ENCODE data around the gene DENND6A.

Gene DENND6A

GRCh38 chr3:57583544-57583943 is 109.3 kb downstream of the DENND6A start:
- TF ChIP-seq CTCF (IDR thresholded peaks at IDR 0.05): no peak
- H3K4me3 ChIP-seq (ENCODE audit: low read depth, low read length): no peak overlapping the region
- H3K36me3 ChIP-seq (ENCODE audit: control insufficient read depth, insufficient read depth, low read length): no peaks in the 10 kb centered on the region
- no peaks in the 10 kb centered on the region for H3K9me3 ChIP-seq (ENCODE audit: control insufficient read depth, low read length)
- H3K79me2 ChIP-seq: peaks cover 63% of the 10 kb centered on the region
- no peak overlapping the region for H3K27ac ChIP-seq
- no peak overlapping the region for H2AFZ ChIP-seq
- peaks cover 5% of the 10 kb centered on the region for H3K4me1 ChIP-seq
- H3K4me2 ChIP-seq (ENCODE audit: low read length): no peak overlapping the region
- H3K9ac ChIP-seq: no peak overlapping the region
- H3K27me3 ChIP-seq (ENCODE audit: control insufficient read depth, insufficient read depth, low read length): no peaks in the 10 kb centered on the region

GRCh38 chr3:57582474-57583168 is 110.3 kb downstream of the DENND6A start:
- no peaks in the 10 kb centered on the region for H3K36me3 ChIP-seq (ENCODE audit: control insufficient read depth, insufficient read depth, low read length)
- H3K79me2 ChIP-seq: peaks cover 58% of the 10 kb centered on the region
- no peak overlapping the region for H3K27ac ChIP-seq
- no peaks in the 10 kb centered on the region for H3K27me3 ChIP-seq (ENCODE audit: control insufficient read depth, insufficient read depth, low read length)
- H3K4me3 ChIP-seq (ENCODE audit: low read depth, low read length): no peak overlapping the region
- no peaks in the 10 kb centered on the region for H3K9me3 ChIP-seq (ENCODE audit: control insufficient read depth, low read length)
- TF ChIP-seq CTCF (IDR thresholded peaks at IDR 0.05): no peak
- no peak overlapping the region for H2AFZ ChIP-seq
- peaks cover 8% of the 10 kb centered on the region for H3K4me1 ChIP-seq
- H3K9ac ChIP-seq: no peak overlapping the region
- no peak overlapping the region for H3K4me2 ChIP-seq (ENCODE audit: low read length)

GRCh38 chr3:57577801-57578200 is 115.1 kb downstream of the DENND6A start:
- peaks cover 37% of the 10 kb centered on the region for H3K79me2 ChIP-seq

GRCh38 chr3:57575966-57576626 is 116.8 kb downstream of the DENND6A start:
- Histone ChIP-seq H3K27me3 (ENCODE audit: control insufficient read depth, insufficient read depth, low read length) (no peaks in the 10 kb centered on the region), H3K36me3 (ENCODE audit: control insufficient read depth, insufficient read depth, low read length) (no peaks in the 10 kb centered on the region), H3K79me2 (peaks cover 31% of the 10 kb centered on the region), H3K4me1 (peaks cover 12% of the 10 kb centered on the region), H3K27ac (peak overlapping the region; percentile 50), H3K4me3 (ENCODE audit: low read depth, low read length) (no peak overlapping the region), H3K4me2 (ENCODE audit: low read length) (no peak overlapping the region), H3K9me3 (ENCODE audit: control insufficient read depth, low read length) (no peaks in the 10 kb centered on the region), H2AFZ (no peak overlapping the region), H3K9ac (no peak overlapping the region)
- no peak for TF ChIP-seq CTCF (IDR thresholded peaks at IDR 0.05)

More at GRCh38 chr3:57577801-57578200, 115.1 kb downstream of the DENND6A start:
- H3K4me1 ChIP-seq: peaks cover 12% of the 10 kb centered on the region
- peak overlapping the region; percentile 50 for H3K27ac ChIP-seq
- TF ChIP-seq CTCF (IDR thresholded peaks at IDR 0.05): no peak
- H3K9ac ChIP-seq: no peak overlapping the region
- H3K4me2 ChIP-seq (ENCODE audit: low read length): no peak overlapping the region
- H3K9me3 ChIP-seq (ENCODE audit: control insufficient read depth, low read length): no peaks in the 10 kb centered on the region
- no peaks in the 10 kb centered on the region for H3K27me3 ChIP-seq (ENCODE audit: control insufficient read depth, insufficient read depth, low read length)
- no peak overlapping the region for H2AFZ ChIP-seq
- H3K36me3 ChIP-seq (ENCODE audit: control insufficient read depth, insufficient read depth, low read length): no peaks in the 10 kb centered on the region
- no peak overlapping the region for H3K4me3 ChIP-seq (ENCODE audit: low read depth, low read length)
